Measurements from ENCODE around the gene HBM.
"Not testable (repeated sequence)": the region's sequence is repeated elsewhere in the genome, so short reads cannot be mapped to it uniquely, and the experiment has no call there.

The HBM gene

GRCh38 chr16:169014-169413 lies 3.2 kb downstream of the HBM start:
- no peak for DNase-seq (ENCODE audit: low read depth in 3 of 3)

DNA sequence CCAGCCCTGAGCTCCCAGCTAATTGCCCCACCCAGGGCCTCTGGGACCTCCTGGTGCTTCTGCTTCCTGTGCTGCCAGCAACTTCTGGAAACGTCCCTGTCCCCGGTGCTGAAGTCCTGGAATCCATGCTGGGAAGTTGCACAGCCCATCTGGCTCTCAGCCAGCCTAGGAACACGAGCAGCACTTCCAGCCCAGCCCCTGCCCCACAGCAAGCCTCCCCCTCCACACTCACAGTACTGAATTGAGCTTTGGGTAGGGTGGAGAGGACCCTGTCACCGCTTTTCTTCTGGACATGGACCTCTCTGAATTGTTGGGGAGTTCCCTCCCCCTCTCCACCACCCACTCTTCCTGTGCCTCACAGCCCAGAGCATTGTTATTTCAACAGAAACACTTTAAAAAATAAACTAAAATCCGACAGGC lies 4.3 kb downstream of the HBM start:
- not testable (repeated sequence) for DNase-seq (ENCODE audit: low read depth in 3 of 3)

- no peak for DNase-seq (ENCODE audit: low read depth in 3 of 3)
Observed at GRCh38 chr16:170788-171187, 5.0 kb downstream of the HBM start.

- DNase-seq (ENCODE audit: low read depth in 3 of 3) = not testable (repeated sequence)
Observed at GRCh38 chr16:172374-172941, 6.7 kb downstream of the HBM start, which contains the start of gene HBA2. Gene HBA2 (plus strand): TSS chr16:172876. CDS start chr16:172913, 37 bp downstream.

DNA sequence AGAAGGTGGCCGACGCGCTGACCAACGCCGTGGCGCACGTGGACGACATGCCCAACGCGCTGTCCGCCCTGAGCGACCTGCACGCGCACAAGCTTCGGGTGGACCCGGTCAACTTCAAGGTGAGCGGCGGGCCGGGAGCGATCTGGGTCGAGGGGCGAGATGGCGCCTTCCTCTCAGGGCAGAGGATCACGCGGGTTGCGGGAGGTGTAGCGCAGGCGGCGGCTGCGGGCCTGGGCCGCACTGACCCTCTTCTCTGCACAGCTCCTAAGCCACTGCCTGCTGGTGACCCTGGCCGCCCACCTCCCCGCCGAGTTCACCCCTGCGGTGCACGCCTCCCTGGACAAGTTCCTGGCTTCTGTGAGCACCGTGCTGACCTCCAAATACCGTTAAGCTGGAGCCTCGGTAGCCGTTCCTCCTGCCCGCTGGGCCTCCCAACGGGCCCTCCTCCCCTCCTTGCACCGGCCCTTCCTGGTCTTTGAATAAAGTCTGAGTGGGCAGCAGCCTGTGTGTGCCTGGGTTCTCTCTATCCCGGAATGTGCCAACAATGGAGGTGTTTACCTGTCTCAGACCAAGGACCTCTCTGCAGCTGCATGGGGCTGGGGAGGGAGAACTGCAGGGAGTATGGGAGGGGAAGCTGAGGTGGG lies 7.6 kb downstream of the HBM start:
- DNase-seq (ENCODE audit: low read depth in 3 of 3) = not testable (repeated sequence)

DNA sequence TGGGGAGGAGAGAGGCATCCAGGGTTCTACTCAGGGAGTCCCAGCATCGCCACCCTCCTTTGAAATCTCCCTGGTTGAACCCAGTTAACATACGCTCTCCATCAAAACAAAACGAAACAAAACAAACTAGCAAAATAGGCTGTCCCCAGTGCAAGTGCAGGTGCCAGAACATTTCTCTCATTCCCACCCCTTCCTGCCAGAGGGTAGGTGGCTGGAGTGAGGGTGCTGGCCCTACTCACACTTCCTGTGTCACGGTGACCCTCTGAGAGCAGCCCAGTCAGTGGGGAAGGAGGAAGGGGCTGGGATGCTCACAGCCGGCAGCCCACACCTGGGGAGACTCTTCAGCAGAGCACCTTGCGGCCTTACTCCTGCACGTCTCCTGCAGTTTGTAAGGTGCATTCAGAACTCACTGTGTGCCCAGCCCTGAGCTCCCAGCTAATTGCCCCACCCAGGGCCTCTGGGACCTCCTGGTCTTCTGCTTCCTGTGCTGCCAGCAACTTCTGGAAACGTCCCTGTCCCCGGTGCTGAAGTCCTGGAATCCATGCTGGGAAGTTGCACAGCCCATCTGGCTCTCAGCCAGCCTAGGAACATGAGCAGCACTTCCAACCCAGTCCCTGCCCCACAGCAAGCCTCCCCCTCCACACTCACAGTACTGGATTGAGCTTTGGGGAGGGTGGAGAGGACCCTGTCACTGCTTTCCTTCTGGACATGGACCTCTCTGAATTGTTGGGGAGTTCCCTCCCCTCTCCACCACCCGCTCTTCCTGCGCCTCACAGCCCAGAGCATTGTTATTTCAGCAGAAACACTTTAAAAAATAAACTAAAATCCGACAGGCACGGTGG lies 8.4 kb downstream of the HBM start:
- not testable (repeated sequence) for DNase-seq (ENCODE audit: low read depth in 3 of 3)

DNA sequence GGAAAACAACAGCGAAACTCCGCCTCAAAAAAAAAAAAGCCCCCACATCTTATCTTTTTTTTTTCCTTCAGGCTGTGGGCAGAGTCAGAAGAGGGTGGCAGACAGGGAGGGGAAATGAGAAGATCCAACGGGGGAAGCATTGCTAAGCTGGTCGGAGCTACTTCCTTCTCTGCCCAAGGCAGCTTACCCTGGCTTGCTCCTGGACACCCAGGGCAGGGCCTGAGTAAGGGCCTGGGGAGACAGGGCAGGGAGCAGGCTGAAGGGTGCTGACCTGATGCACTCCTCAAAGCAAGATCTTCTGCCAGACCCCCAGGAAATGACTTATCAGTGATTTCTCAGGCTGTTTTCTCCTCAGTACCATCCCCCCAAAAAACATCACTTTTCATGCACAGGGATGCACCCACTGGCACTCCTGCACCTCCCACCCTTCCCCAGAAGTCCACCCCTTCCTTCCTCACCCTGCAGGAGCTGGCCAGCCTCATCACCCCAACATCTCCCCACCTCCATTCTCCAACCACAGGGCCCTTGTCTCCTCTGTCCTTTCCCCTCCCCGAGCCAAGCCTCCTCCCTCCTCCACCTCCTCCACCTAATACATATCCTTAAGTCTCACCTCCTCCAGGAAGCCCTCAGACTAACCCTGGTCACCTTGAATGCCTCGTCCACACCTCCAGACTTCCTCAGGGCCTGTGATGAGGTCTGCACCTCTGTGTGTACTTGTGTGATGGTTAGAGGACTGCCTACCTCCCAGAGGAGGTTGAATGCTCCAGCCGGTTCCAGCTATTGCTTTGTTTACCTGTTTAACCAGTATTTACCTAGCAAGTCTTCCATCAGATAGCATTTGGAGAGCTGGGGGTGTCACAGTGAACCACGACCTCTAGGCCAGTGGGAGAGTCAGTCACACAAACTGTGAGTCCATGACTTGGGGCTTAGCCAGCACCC lies 9.5 kb downstream of the HBM start:
- DNase-seq (ENCODE audit: low read depth in 3 of 3) = no peak

DNA sequence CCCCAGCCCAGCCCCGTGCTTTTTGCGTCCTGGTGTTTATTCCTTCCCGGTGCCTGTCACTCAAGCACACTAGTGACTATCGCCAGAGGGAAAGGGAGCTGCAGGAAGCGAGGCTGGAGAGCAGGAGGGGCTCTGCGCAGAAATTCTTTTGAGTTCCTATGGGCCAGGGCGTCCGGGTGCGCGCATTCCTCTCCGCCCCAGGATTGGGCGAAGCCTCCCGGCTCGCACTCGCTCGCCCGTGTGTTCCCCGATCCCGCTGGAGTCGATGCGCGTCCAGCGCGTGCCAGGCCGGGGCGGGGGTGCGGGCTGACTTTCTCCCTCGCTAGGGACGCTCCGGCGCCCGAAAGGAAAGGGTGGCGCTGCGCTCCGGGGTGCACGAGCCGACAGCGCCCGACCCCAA lies 10.2 kb downstream of the HBM start:
- DNase-seq (ENCODE audit: low read depth in 3 of 3) = not testable (repeated sequence)

GRCh38 chr16:176477-177382 lies 11.0 kb downstream of the HBM start, which contains the start of gene HBA1:
Gene HBA1 (plus strand): TSS chr16:176680. CDS start chr16:176717, 37 bp downstream.
- DNase-seq (ENCODE audit: low read depth in 3 of 3) = not testable (repeated sequence)

- no peak for DNase-seq (ENCODE audit: low read depth in 3 of 3)
Observed at GRCh38 chr16:177394-177822, 11.6 kb downstream of the HBM start.

DNA sequence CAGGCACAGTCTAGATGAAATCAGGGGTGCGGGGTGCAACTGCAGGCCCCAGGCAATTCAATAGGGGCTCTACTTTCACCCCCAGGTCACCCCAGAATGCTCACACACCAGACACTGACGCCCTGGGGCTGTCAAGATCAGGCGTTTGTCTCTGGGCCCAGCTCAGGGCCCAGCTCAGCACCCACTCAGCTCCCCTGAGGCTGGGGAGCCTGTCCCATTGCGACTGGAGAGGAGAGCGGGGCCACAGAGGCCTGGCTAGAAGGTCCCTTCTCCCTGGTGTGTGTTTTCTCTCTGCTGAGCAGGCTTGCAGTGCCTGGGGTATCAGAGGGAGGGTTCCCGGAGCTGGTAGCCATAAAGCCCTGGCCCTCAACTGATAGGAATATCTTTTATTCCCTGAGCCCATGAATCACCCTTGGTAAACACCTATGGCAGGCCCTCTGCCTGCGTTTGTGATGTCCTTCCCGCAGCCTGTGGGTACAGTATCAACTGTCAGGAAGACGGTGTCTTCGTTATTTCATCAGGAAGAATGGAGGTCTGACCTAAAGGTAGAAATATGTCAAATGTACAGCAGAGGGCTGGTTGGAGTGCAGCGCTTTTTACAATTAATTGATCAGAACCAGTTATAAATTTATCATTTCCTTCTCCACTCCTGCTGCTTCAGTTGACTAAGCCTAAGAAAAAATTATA lies 12.3 kb downstream of the HBM start:
- DNase-seq (ENCODE audit: low read depth in 3 of 3) = no peak

- DNase-seq (ENCODE audit: low read depth in 3 of 3) = no peak
Observed at GRCh38 chr16:178668-179015, 12.9 kb downstream of the HBM start.

DNA sequence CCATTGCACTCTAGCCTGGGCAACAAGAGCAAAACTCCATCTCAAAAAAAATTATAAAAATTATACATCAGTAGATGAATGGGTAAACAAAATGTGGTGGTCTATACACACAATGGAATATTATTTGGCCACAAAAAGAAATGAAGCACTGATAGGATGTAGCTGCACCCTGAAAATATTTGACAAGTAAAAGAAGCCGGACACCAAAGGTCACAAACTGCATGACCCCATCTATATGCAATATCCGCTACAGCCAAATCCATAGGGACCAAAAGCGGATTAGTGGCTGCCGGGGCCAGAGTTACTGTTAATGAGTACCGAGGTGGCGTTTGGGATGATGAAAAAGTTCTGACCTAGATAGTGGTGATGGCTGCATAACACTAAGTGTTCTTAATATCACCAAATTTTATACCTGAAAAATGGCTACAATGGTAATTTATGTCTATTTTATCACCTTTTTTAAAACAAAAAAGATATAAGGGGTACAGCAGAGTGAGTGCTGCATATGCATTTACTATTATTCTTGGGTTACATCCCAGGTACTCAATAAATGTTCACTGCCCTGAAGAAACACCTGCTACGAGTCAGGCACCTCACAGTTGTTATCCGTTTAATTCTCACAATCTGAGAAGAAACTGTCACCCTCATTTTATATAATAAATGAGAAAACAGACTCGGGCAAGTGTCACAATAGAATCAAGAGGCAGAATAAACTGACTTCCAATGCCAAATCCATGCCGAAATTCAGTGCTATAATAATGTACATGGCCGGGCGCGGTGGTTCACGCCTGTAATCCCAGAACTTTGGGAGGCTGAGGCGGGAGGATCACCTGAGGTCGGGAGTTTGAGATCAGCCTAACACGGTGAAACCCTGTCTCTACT lies 13.7 kb downstream of the HBM start:
- no peak for DNase-seq (ENCODE audit: low read depth in 3 of 3)

DNA sequence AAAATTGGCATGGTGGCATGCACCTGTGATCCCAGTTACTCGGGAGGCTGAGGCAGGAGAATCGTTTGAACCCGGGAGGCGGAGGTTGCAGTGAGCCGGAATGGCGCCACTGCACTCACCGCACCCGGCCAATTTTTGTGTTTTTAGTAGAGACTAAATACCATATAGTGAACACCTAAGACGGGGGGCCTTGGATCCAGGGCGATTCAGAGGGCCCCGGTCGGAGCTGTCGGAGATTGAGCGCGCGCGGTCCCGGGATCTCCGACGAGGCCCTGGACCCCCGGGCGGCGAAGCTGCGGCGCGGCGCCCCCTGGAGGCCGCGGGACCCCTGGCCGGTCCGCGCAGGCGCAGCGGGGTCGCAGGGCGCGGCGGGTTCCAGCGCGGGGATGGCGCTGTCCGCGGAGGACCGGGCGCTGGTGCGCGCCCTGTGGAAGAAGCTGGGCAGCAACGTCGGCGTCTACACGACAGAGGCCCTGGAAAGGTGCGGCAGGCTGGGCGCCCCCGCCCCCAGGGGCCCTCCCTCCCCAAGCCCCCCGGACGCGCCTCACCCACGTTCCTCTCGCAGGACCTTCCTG lies 14.4 kb downstream of the HBM start, which contains the start of gene HBQ1:
Gene HBQ1 (plus strand): TSS at position 359 of the 575 bp plus-strand sequence. CDS start 28 bp downstream, at position 387.
- peak in 2 of 3 experiments; percentile 13 to 23 for DNase-seq (ENCODE audit: low read depth in 3 of 3)

DNA sequence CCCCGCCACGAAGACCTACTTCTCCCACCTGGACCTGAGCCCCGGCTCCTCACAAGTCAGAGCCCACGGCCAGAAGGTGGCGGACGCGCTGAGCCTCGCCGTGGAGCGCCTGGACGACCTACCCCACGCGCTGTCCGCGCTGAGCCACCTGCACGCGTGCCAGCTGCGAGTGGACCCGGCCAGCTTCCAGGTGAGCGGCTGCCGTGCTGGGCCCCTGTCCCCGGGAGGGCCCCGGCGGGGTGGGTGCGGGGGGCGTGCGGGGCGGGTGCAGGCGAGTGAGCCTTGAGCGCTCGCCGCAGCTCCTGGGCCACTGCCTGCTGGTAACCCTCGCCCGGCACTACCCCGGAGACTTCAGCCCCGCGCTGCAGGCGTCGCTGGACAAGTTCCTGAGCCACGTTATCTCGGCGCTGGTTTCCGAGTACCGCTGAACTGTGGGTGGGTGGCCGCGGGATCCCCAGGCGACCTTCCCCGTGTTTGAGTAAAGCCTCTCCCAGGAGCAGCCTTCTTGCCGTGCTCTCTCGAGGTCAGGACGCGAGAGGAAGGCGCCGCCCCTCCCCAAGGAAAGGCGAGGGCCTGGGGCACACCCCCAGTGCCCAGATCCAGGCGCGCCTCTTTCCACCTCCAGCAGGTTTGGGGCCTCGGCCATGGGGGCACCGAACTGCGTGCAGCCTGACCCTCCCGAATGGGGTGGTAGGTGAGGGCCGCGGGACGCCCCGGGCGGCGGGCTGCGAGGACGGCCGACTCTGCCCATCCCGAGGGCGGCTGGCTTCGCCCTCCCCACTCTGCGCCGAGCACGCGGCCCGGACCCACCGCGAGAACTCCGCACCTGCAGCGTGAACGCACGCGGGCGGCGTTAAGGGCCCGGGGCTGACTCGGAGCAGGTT lies 15.1 kb downstream of the HBM start:
- DNase-seq (ENCODE audit: low read depth in 3 of 3) = peak; percentile 35 to 72 (median 70)

- DNase-seq (ENCODE audit: low read depth in 3 of 3) = peak in 1 of 3 experiments; percentile 73
Observed at GRCh38 chr16:181565-182021, 15.8 kb downstream of the HBM start.

DNA sequence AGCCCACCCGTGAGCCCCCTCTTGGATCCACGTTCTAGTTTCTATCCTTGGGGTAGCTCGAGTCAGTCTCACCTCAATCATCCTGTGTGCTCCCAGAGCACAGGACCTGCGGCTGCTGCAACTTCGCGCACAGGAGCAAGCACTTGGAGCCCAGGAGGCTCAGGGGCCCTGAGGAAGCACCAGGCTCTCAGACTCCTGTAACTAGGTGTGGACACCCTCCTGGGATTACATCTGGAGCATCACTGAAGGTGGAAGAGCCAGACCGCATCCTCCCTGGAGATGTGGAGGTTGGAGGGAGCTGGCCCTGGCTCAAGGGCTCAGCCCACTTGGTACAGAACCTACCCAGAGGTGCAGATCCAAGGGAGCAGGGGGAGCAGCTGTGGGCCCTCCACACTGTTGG lies 17.2 kb downstream of the HBM start:
- DNase-seq (ENCODE audit: low read depth in 3 of 3) = no peak
